Testis (tissue), 3 donors: ENCODE measurements around the gene OPCML. TPM values are rescaled to one million over a fixed set of nuclear protein-coding genes. Genes with fewer than 3 reads are reported as not detected.

Experiments used
- DNase-seq: peaks from one replicate; pipeline ENCODE4 v3.0.0-alpha.2; 2019
- H3K27ac ChIP-seq, 2 donors: fragments of 200-600 bp; sonication (generic); one replicate each; pipeline ENCODE4 v1.5.1; 2019
- H3K27me3 ChIP-seq: fragments of 200-600 bp; sonication (generic); one replicate; pipeline ENCODE4 v1.5.1; 2019
- H3K36me3 ChIP-seq: fragments of 200-600 bp; sonication (generic); one replicate; pipeline ENCODE4 v1.5.1; 2017; ENCODE audit warnings: low read depth; ENCODE audit errors: missing control alignments
- H3K4me1 ChIP-seq: fragments of 200-600 bp; sonication (generic); one replicate; pipeline ENCODE4 v1.5.1; 2019
- H3K4me3 ChIP-seq, 2 donors: fragments of 200-600 bp; sonication (generic); one replicate each; pipeline ENCODE4 v1.5.1; 2017 to 2019
- H3K9me3 ChIP-seq: fragments of 200-600 bp; sonication (generic); one replicate; pipeline ENCODE4 v1.5.1; 2017
- POLR2A ChIP-seq: fragments of 450-650 bp; IDR thresholded peaks from one replicate; pipeline ENCODE4 v1.6.1; 2017; ENCODE audit warnings: antibody characterized with exemption, mild to moderate bottlenecking, moderate library complexity
- WGBS, 2 donors: methylation state at CpG; one replicate each; pipeline ENCODE4 v1.1.5; 2018; 5-methylcytosine and 5-hydroxymethylcytosine counted together
- intact Hi-C: fragments of 100-400 bp; cut with DNase I; formaldehyde crosslinking; loops from one replicate; pipeline ENCODE4 v1.15.1; 2023; ENCODE audit warnings: low total_unique reads
- polyA plus RNA-seq: library from polyadenylated mRNA; stranded (reverse); fragments of 350-450 nt; fragmentation: Illumina TruSeq; extraction: RNeasy Lipid Tissue Mini Kit (QIAGEN cat#74804); gene quantifications from one replicate; pipeline ENCODE4 v1.2.3, GENCODE V29; 2014; ENCODE audit warnings: low read depth, low replicate concordance; ENCODE audit not compliant: insufficient read depth
- total RNA-seq, 2 donors: library from RNA; depleted of rRNA; stranded (reverse); fragments of >200 nt; gene quantifications; one replicate each; pipeline ENCODE4 v1.2.3, GENCODE V29; 2016
- TF ChIP-seq, protein P1 (sequence below), 3 experiments: fragments of 450-650 bp in 2 of 3; fragments of 200-600 bp in 1 of 3; sonication (generic) in 1 of 3; IDR thresholded peaks; one replicate each; pipeline ENCODE4 v1.5.1; 2016 to 2019; ENCODE audit warnings: antibody characterized with exemption in 3 of 3, mild to moderate bottlenecking in 2 of 3, moderate library complexity in 1 of 3

OPCML gene
- total and polyA plus RNA-seq, 3 donors from 2014 or later: 0.16 to 2.7 (median 0.62) TPM

DNA sequence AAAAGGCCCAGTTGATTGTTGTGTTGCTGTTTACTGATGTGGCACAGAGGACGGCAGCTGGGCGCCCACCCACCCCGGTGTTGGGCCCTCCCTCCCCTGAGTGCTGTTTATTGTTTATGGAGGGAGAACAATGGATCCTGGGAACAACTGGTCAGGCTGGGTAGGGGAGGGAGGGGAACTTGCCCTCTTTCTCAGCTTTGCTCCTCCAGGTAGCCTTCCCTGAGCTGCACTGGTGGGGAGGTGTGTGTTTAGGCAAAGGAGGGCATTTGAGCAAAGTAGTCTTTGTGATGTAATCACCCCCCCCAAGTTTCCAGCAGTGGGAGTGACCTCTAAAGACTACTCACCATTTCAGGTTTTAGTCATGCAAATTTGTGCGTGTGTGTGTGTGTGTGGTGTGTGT lies 1126.6 kb downstream of the OPCML start:
- DNase-seq: no peak
- Histone ChIP-seq H3K4me3 (no peak overlapping the region), H3K27ac (no peak overlapping the region), H3K36me3 (no peaks in the 10 kb centered on the region), H3K27me3 (no peaks in the 10 kb centered on the region), H3K9me3 (no peaks in the 10 kb centered on the region), H3K4me1 (no peaks in the 10 kb centered on the region)
- intact Hi-C loops: no loop called here
- TF ChIP-seq POLR2A: no peak
- TF ChIP-seq, protein P1, sequence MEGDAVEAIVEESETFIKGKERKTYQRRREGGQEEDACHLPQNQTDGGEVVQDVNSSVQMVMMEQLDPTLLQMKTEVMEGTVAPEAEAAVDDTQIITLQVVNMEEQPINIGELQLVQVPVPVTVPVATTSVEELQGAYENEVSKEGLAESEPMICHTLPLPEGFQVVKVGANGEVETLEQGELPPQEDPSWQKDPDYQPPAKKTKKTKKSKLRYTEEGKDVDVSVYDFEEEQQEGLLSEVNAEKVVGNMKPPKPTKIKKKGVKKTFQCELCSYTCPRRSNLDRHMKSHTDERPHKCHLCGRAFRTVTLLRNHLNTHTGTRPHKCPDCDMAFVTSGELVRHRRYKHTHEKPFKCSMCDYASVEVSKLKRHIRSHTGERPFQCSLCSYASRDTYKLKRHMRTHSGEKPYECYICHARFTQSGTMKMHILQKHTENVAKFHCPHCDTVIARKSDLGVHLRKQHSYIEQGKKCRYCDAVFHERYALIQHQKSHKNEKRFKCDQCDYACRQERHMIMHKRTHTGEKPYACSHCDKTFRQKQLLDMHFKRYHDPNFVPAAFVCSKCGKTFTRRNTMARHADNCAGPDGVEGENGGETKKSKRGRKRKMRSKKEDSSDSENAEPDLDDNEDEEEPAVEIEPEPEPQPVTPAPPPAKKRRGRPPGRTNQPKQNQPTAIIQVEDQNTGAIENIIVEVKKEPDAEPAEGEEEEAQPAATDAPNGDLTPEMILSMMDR (IDR thresholded peaks at IDR 0.05): no peak
- whole genome bisulfite sequencing, 2 donors: 51 to 55% methylated on average over 4 of the region's 4 CpGs

DNA sequence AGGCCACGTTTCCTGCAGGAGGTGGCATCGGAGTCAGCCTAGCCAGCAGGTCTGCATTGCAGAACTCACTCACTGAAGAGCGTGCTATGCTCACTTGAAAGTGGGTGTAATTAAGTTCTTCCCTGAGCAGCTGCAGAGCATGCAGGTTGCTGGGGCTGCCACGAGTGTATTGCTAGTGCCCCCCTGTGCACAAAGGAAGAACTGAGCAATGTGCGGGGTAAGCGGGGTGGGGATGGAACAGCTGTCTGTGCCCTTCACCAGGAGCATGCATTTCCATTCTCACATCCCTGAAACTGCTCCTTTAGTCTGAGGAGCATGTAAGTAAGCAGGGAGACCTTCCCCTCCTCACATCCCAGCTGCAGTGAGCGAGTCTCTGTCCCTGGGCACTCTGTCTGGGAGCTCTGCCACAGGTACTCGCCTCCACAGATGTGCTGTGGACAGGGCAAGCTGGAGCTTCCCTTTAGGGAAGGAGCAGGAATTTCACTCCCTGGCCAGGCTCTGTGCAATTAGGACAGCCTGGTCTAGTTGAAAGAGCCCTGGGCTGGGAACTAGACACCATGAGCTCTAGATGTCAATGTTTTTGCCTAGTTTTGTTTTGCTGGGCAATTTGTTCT lies 1130.1 kb downstream of the OPCML start:
- Histone ChIP-seq H3K27ac (no peak overlapping the region), H3K27me3 (no peaks in the 10 kb centered on the region)
- WGBS, 2 donors: 33 to 34% methylated on average over 7 to 8 of the region's 8 CpGs

DNA sequence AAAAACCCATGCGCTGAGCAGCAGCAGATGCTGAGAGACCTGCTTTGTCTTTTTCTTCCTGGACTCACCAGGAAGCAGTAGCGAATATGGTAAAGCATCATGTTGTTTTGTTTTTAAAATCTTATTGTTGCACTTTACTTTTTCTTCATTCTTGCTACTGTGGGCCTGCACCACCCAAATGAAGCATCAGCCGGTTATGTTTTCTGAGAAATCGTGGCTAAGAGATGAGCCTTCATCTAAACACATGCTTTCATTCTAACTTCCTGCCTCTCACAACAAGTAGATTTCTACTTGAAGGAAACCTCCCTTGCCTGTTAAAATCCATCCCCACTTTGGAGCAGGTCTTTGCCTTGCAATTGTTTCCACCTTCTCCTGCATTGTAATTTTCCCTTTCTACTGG lies 1136.0 kb downstream of the OPCML start:
- DNase-seq: no peak
- Histone ChIP-seq H3K36me3 (no peaks in the 10 kb centered on the region), H3K4me3 (no peak overlapping the region), H3K9me3 (no peaks in the 10 kb centered on the region), H3K27ac (no peak overlapping the region), H3K27me3 (no peaks in the 10 kb centered on the region), H3K4me1 (no peaks in the 10 kb centered on the region)
- 91 to 95% methylated on average over 4 of the region's 4 CpGs for WGBS, 2 donors
- intact Hi-C loops: no loop called here
- TF ChIP-seq POLR2A: no peak
- TF ChIP-seq, protein P1 (IDR thresholded peaks at IDR 0.05): no peak

More for the DNA sequence above, 1130.1 kb downstream of the OPCML start:
- Histone ChIP-seq H3K36me3 (no peaks in the 10 kb centered on the region), H3K4me3 (no peak overlapping the region), H3K9me3 (no peaks in the 10 kb centered on the region), H3K4me1 (no peaks in the 10 kb centered on the region)
- TF ChIP-seq POLR2A: no peak
- TF ChIP-seq, protein P1 (IDR thresholded peaks at IDR 0.05): no peak
- intact Hi-C loops: no loop called here
- DNase-seq: peak; percentile 42

DNA sequence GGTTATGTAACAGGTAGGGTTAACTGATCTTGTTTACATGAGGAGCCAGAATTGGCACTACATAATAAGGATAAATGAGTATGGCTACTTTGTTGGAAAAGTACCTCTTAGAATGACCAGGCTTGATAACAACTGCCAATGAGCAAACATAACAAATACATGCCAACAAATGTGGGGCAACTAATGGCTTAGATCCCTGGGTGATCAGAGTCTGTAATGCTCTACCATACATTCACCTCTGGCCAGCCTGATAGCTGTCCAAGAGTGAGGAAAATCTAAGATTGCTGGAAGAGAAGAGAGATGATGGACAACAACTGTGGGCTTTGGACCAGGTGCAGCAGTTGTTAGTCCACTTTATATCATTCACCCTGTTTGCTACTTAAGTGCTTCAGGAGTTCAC lies 1136.9 kb downstream of the OPCML start:
- no peaks in the 10 kb centered on the region for H3K4me1 ChIP-seq
- intact Hi-C loops: no loop called here
- TF ChIP-seq POLR2A: no peak
- TF ChIP-seq, protein P1 (IDR thresholded peaks at IDR 0.05): no peak
- no peaks in the 10 kb centered on the region for H3K9me3 ChIP-seq
- no peak for DNase-seq
- H3K36me3 ChIP-seq: no peaks in the 10 kb centered on the region
- no peak overlapping the region for H3K4me3 ChIP-seq
- H3K27me3 ChIP-seq: no peaks in the 10 kb centered on the region
- no peak overlapping the region for H3K27ac ChIP-seq

DNA sequence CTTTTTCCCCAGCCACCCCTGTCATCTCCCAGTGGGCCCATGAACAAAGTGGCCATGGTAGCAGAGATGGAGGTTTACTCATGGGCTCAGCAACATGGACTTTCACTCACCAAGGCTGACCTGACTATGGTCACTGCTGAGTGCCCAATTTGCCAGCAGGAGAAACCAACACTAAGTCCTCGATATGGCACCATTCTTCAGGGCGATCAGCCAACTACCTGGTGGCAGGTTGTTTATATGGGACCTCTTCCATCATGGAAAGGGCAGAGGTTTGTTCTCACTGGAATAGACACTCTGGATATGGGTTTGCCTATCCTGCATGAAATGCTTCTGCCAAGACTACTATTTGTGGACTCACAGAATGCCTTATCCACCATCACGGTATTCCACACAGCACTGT lies 1152.8 kb downstream of the OPCML start:
- H3K36me3 ChIP-seq: no peaks in the 10 kb centered on the region
- no peak for DNase-seq
- H3K9me3 ChIP-seq: no peaks in the 10 kb centered on the region
- no peaks in the 10 kb centered on the region for H3K4me1 ChIP-seq
- intact Hi-C loops: no loop called here
- no peak for TF ChIP-seq POLR2A
- TF ChIP-seq, protein P1 (IDR thresholded peaks at IDR 0.05): no peak
- no peak overlapping the region for H3K27ac ChIP-seq
- 83 to 89% methylated on average over 3 of the region's 3 CpGs for WGBS, 2 donors
- H3K27me3 ChIP-seq: no peaks in the 10 kb centered on the region
- no peak overlapping the region for H3K4me3 ChIP-seq
